D721Med (cell line): ENCODE results near the gene TAF11L13.
"Not testable (repeated sequence)": the region's sequence is repeated elsewhere in the genome, so short reads cannot be mapped to it uniquely, and the experiment has no call there.

Experiments
- DNase-seq: peaks from one replicate; pipeline ENCODE4 v3.0.0; 2011; ENCODE audit warnings: low spot score; ENCODE audit not compliant: insufficient read length
- FAIRE-seq: peaks from 2 replicates; lab custom pipeline; 2011; peaks lifted over from hg19 to GRCh38; lab: Jason Lieb, UNC
- TF ChIP-seq, protein P1 (sequence below): IDR thresholded peaks from 2 replicates; pipeline ENCODE4 v1.5.1; 2012; ENCODE audit warnings: mild to moderate bottlenecking, control low read depth; ENCODE audit not compliant: insufficient read depth; ENCODE audit errors: missing control alignments

TAF11L13 gene

DNA sequence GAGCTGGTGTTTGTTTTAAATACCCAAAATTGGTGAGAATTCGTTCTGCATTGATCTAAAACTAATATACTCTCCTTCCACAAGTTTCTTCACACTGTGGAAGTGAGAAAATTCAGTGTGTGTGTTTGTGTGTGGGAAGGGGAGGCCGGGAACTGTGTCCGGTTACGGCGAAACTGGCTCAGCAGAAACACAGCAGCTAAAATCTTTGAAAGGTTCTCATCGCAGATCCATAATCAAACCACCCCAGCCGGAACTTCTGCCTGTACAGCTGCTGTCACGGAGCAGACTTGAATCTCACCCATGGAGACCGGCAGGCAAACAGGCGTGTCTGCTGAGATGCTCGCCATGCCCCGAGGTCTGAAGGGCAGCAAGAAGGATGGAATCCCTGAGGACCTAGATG, at the start of gene TAF11L13:
TSS of gene TAF11L13 (plus strand) at position 301 of the 400 bp plus-strand sequence.
- not testable (repeated sequence) for FAIRE-seq, DNase-seq

DNA sequence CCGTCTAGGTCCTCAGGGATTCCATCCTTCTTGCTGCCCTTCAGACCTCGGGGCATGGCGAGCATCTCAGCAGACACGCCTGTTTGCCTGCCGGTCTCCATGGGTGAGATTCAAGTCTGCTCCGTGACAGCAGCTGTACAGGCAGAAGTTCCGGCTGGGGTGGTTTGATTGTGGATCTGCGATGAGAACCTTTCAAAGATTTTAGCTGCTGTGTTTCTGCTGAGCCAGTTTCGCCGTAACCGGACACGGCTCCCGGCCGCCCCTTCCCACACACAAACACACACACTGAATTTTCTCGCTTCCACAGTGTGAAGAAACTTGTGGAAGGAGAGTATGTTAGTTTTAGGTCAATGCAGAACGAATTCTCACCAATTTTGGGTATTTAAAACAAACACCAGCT, 46.2 kb upstream of the TAF11L13 start, which contains the start of gene TAF11L7:
TSS of gene TAF11L7 (minus strand) at position 101 of the 400 bp plus-strand sequence.
- not testable (repeated sequence) for FAIRE-seq, DNase-seq

DNA sequence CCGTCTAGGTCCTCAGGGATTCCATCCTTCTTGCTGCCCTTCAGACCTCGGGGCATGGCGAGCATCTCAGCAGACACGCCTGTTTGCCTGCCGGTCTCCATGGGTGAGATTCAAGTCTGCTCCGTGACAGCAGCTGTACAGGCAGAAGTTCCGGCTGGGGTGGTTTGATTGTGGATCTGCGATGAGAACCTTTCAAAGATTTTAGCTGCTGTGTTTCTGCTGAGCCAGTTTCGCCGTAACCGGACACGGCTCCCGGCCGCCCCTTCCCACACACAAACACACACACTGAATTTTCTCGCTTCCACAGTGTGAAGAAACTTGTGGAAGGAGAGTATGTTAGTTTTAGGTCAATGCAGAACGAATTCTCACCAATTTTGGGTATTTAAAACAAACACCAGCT, 41.0 kb upstream of the TAF11L13 start, which contains the start of gene TAF11L8:
TSS of gene TAF11L8 (minus strand) at position 101 of the 400 bp plus-strand sequence.
- FAIRE-seq, DNase-seq: not testable (repeated sequence)

DNA sequence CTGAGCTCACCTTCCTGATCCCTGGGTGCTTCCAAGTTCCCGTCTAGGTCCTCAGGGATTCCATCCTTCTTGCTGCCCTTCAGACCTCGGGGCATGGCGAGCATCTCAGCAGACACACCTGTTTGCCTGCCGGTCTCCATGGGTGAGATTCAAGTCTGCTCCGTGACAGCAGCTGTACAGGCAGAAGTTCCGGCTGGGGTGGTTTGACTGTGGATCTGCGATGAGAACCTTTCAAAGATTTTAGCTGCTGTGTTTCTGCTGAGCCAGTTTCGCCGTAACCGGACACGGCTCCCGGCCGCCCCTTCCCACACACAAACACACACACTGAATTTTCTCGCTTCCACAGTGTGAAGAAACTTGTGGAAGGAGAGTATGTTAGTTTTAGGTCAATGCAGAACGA, 37.6 kb upstream of the TAF11L13 start, which contains the start of gene TAF11L9:
TSS of gene TAF11L9 (minus strand) at position 140 of the 400 bp plus-strand sequence.
- not testable (repeated sequence) for DNase-seq, FAIRE-seq

DNA sequence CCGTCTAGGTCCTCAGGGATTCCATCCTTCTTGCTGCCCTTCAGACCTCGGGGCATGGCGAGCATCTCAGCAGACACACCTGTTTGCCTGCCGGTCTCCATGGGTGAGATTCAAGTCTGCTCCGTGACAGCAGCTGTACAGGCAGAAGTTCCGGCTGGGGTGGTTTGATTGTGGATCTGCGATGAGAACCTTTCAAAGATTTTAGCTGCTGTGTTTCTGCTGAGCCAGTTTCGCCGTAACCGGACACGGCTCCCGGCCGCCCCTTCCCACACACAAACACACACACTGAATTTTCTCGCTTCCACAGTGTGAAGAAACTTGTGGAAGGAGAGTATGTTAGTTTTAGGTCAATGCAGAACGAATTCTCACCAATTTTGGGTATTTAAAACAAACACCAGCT, 34.2 kb upstream of the TAF11L13 start, which contains the start of gene TAF11L10:
TSS of gene TAF11L10 (minus strand) at position 101 of the 400 bp plus-strand sequence.
- FAIRE-seq, result not testable (repeated sequence)

DNA sequence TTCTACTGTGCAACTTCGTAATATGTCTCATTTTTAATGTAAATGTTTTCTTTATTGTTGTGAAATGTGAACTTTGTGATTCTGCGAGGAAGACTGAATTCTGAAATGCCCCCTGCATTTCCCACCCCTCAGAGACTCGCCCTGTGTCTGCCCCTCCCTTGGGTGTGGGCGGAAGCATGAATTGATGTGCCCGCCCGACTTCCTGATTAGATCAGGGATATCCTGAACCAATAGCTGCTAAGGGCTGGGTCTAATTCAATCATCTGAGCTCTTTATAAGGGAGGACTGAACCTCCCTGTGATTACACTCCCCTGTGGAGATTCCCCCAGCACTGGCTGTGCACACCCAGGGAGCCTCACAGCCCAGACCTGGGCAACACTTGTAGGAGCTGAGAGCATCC, 28.0 kb upstream of the TAF11L13 start, which contains the start of gene TAF11L11:
TSS of gene TAF11L11 (plus strand) at position 304 of the 400 bp plus-strand sequence.
- not testable (repeated sequence) for DNase-seq, FAIRE-seq

More for the DNA sequence above, 34.2 kb upstream of the TAF11L13 start, which contains the start of gene TAF11L10:
- DNase-seq, result not testable (repeated sequence)

DNA sequence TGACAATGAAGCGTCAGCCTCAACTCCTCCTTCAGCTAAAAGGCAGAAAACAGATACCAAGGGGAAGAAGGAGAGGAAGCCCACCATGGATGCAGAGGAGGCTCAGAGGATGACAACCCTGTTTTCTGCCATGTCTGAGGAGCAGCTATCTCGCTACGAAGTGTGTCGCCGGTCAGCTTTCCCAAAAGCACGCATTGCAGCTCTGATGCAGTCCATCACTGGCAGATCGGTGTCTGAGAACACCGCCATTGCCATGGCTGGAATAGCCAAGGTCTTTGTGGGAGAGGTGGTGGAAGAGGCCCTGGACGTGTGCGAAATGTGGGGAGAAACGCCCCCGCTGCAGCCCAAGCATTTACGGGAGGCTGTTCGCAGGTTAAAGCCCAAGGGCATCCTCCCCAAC, 26.9 kb upstream of the TAF11L13 start:
- FAIRE-seq, result no peak
- TF ChIP-seq, protein P1, sequence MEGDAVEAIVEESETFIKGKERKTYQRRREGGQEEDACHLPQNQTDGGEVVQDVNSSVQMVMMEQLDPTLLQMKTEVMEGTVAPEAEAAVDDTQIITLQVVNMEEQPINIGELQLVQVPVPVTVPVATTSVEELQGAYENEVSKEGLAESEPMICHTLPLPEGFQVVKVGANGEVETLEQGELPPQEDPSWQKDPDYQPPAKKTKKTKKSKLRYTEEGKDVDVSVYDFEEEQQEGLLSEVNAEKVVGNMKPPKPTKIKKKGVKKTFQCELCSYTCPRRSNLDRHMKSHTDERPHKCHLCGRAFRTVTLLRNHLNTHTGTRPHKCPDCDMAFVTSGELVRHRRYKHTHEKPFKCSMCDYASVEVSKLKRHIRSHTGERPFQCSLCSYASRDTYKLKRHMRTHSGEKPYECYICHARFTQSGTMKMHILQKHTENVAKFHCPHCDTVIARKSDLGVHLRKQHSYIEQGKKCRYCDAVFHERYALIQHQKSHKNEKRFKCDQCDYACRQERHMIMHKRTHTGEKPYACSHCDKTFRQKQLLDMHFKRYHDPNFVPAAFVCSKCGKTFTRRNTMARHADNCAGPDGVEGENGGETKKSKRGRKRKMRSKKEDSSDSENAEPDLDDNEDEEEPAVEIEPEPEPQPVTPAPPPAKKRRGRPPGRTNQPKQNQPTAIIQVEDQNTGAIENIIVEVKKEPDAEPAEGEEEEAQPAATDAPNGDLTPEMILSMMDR, result no peak
- no peak for DNase-seq

DNA sequence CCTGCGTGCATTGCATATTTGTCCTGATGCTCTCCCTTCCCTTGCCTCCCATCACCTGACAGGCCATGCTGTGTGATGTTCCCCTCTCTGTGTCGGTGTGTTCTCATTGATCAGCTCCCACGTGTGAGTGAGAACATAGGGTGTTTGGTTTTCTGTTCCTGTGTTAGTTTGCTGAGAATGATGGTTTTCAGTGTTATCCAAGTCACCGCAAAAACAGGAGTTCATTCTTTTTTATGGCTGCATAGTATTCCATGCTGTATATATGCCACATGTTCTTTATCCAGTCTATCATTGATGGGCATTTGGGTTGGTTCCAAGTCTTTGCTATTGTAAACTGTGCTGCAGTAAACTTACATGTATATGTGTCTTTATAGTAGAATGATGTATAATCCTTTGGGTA, 24.4 kb upstream of the TAF11L13 start:
- DNase-seq, FAIRE-seq: not testable (repeated sequence)

DNA sequence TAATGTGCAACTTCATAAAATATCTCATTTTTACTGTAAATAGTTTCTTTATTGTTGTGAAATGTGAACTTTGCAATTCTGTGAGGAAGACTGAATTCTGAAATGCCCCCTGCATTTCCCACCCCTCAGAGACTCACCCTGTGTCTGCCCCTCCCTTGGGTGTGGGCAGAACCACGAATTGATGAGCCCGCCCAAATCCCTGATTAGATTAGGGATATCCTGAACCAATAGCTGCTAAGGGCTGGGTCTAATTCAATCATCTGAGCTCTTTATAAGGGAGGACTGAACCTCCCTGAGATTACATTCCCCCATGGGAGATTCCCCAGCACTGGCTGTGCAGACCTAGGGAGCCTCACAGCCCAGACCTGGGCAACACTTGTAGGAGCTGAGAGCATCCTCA, 21.8 kb upstream of the TAF11L13 start, which contains the start of gene TAF11L12:
TSS of gene TAF11L12 (plus strand) at position 301 of the 400 bp plus-strand sequence.
- FAIRE-seq, DNase-seq: not testable (repeated sequence)

DNA sequence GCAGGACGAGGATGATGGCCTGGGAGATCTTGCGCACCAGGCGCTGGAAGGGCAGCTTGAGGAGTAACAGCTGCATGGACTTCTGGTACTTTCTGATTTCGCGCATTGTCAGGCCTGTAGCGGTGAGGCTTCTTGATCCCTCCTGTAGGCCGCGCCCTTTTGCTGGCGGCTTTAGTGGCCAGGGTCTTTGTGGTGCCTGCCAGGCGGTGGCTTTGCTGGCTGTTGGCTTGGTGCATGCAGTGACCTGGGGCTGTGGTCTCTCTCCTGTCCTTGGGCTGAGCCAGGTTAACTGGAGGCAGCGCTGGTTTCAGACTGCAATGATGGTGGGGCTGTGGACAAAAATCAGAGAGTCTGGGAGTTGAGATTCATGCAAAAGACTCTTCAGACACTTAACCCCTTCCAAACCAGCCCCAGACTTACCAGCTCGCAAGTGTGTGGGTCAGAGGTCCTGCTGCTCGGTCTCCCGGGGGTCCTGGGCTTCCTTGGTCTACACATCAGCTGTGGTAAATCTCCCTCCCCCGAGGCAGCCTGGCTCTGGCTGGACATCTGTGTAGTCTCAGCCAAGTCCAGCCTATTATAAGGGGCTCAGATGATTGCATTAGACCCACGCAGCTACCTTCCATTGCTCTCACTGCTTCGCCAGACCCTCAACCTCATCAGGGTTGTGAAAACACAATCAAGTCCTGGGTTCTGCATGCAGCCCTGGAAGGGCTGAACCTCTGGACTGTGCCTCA, 16.8 kb upstream of the TAF11L13 start:
- TF ChIP-seq, protein P1, result no peak
- FAIRE-seq, result no peak
- DNase-seq, result no peak

DNA sequence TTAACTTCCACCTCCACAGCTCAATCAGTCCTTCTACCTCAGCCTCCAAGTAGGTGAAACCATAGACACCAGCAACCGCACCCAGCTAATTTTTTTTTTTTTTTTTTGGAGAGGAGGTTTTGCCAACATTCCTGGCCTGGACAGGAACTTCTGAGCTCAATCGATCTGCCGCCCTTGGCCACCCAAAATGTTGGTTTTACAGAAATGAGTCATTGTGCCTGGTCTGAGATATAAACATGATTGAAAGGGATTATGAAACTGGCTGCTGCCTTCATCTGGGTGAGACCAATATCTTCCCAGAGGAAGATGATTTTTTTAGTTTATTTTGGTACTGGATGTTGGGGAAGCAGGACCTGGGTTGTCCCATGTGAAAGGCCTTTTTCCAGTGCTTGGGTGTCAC, 12.5 kb upstream of the TAF11L13 start:
- FAIRE-seq (no peak), DNase-seq (no peak)
- TF ChIP-seq, protein P1, result no peak
